Astrocyte (in vitro differentiated cells and primary cell): ENCODE data around the gene PROSER1.

Source experiments
- EZH2 ChIP-seq: IDR thresholded peaks from 2 replicates; pipeline ENCODE4 v1.6.1; 2012; ENCODE audit warnings: mild to moderate bottlenecking, low read length, inconsistent platforms; ENCODE audit not compliant: insufficient read depth
- TF ChIP-seq, protein P1 (sequence below): IDR thresholded peaks from 2 replicates; pipeline ENCODE4 v1.5.1; 2011; ENCODE audit warnings: low read depth, mild to moderate bottlenecking, inconsistent platforms, low read length, moderate library complexity; ENCODE audit not compliant: insufficient read depth

DNA sequence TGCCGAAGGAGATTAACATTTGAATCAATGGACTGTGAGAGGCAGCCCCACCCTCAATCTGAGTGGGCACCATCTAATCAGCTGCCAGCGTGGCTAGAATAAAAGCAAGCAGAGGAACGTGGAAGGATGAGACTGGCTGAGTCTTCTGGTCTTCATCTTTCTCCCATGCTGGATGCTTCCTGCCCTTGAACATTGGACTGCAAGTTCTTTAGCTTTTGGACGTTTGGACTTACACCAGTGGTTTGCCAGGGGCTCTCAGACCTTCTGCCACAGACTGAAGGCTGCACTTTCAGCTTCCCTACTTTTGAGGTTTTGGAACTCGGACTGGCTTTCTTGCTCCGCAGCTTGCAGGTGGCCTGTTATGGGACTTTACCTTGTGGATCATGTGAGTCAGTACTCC is 15.1 kb upstream of the PROSER1 start:
- TF ChIP-seq, protein P1, sequence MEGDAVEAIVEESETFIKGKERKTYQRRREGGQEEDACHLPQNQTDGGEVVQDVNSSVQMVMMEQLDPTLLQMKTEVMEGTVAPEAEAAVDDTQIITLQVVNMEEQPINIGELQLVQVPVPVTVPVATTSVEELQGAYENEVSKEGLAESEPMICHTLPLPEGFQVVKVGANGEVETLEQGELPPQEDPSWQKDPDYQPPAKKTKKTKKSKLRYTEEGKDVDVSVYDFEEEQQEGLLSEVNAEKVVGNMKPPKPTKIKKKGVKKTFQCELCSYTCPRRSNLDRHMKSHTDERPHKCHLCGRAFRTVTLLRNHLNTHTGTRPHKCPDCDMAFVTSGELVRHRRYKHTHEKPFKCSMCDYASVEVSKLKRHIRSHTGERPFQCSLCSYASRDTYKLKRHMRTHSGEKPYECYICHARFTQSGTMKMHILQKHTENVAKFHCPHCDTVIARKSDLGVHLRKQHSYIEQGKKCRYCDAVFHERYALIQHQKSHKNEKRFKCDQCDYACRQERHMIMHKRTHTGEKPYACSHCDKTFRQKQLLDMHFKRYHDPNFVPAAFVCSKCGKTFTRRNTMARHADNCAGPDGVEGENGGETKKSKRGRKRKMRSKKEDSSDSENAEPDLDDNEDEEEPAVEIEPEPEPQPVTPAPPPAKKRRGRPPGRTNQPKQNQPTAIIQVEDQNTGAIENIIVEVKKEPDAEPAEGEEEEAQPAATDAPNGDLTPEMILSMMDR, result no peak
- no peak for TF ChIP-seq EZH2
